ENCODE data around the gene BABAM1. TPM values are rescaled to one million over a fixed set of nuclear protein-coding genes. Genes with fewer than 3 reads are reported as not detected.

BABAM1 gene
- total and polyA plus RNA-seq, 2 of the 4 experiments (the other 2 are of a cell fraction), result 95.1 to 101 TPM

- TF ChIP-seq ELK1 (IDR thresholded peaks at IDR 0.05; ENCODE audit: borderline replicate concordance, low read depth, low read length), result no peak
- no peak for TF ChIP-seq SMC3 (IDR thresholded peaks at IDR 0.05; ENCODE audit: low read depth, low read length)
- TF ChIP-seq RAD21 (IDR thresholded peaks at IDR 0.05; ENCODE audit: low read length), result no peak
- no peak for TF ChIP-seq MXI1 (IDR thresholded peaks at IDR 0.05; ENCODE audit: borderline replicate concordance, low read depth, low read length)
- TF ChIP-seq RFX5 (IDR thresholded peaks at IDR 0.05; ENCODE audit: low read depth, low read length), result no peak
- TF ChIP-seq CEBPB (IDR thresholded peaks at IDR 0.05; ENCODE audit: low read depth, low read length), result no peak
- no peak for TF ChIP-seq POLR2A (IDR thresholded peaks at IDR 0.05; ENCODE audit: low read depth, low read length)
- no peak for TF ChIP-seq CHD1 (IDR thresholded peaks at IDR 0.05; ENCODE audit: low read depth, low read length)
- no peak for TF ChIP-seq BHLHE40 (IDR thresholded peaks at IDR 0.05; ENCODE audit: low read depth, low read length)
- no peak for TF ChIP-seq RCOR1 (IDR thresholded peaks at IDR 0.05; ENCODE audit: insufficient replicate concordance, low read length)
- TF ChIP-seq CTCF (conservative IDR thresholded peaks at IDR 0.05; ENCODE audit: low read depth, low read length), result no peak
- no peak for TF ChIP-seq USF2 (IDR thresholded peaks at IDR 0.05; ENCODE audit: low read depth, low read length)
- TF ChIP-seq MAZ (IDR thresholded peaks at IDR 0.05; ENCODE audit: borderline replicate concordance, low read depth, low read length), result no peak
- TF ChIP-seq FOS (IDR thresholded peaks at IDR 0.05; ENCODE audit: low read depth, low read length), result no peak
- no peak for TF ChIP-seq MAFK (IDR thresholded peaks at IDR 0.05; ENCODE audit: low read depth, low read length)
- TF ChIP-seq NFE2L2 (IDR thresholded peaks at IDR 0.05; ENCODE audit: low read depth, low read length), result no peak
- H3K4me2 ChIP-seq (ENCODE audit: low read depth, low read length), result no peak overlapping the region
- no peak overlapping the region for H3K56ac ChIP-seq (ENCODE audit: extremely low read depth, insufficient read depth, low read length)
Measured at GRCh38 chr19:17322854-17323253, 55.6 kb downstream of the BABAM1 start.

More at GRCh38 chr19:17322854-17323253, 55.6 kb downstream of the BABAM1 start:
- POLR2A ChIA-PET (ENCODE audit: unreplicated experiment), result no interaction called here
- Histone ChIP-seq H3K4ac (ENCODE audit: low read depth, low read length) (no peak overlapping the region), H3K14ac (replicated peaks; ENCODE audit: low read depth, low read length) (no peak overlapping the region), H2BK20ac (ENCODE audit: low read depth, low read length) (no peak overlapping the region), H3K23ac (ENCODE audit: low read depth, low read length) (no peak overlapping the region), H3K4me3 (ENCODE audit: insufficient read depth, low read depth, low read length) (no peak overlapping the region), H3K79me1 (ENCODE audit: low read depth in 1 of 2, low read length in 2 of 2) (peaks cover 2 to 5% of the 10 kb centered on the region in 2 experiments; a peak in 2 of 4 replicates), H3K36me3 (ENCODE audit: control insufficient read depth, insufficient read depth, low read length) (peaks cover 44% of the 10 kb centered on the region), H3K9me3 (ENCODE audit: control insufficient read depth, insufficient read depth, low read length) (no peaks in the 10 kb centered on the region), H2AFZ (replicated peaks; ENCODE audit: low read length, poor library complexity) (peak overlapping the region; percentile 63), H4K5ac (ENCODE audit: low read depth, low read length) (no peak overlapping the region), H3K18ac (ENCODE audit: low read depth, low read length) (no peak overlapping the region), H3K27ac (ENCODE audit: insufficient read depth, low read length) (no peak overlapping the region), H3K9me1 (ENCODE audit: insufficient read depth, low read length) (no peaks in the 10 kb centered on the region), H2BK5ac (ENCODE audit: low read depth, low read length, poor library complexity, severe bottlenecking) (no peak overlapping the region), H3K4me1 (ENCODE audit: control insufficient read depth, insufficient read depth, low read length) (no peaks in the 10 kb centered on the region), H2BK120ac (ENCODE audit: low read depth, low read length) (no peak overlapping the region), H4K91ac (ENCODE audit: insufficient read depth, low read depth, low read length) (no peak overlapping the region), H3K9ac (ENCODE audit: low read depth, low read length) (no peak overlapping the region), H4K8ac (ENCODE audit: low read depth in 2 of 2, low read length in 2 of 2) (no peak overlapping the region), H3K27me3 (ENCODE audit: control insufficient read depth, insufficient read depth, low read length) (no peaks in the 10 kb centered on the region), H2AK9ac (replicated peaks; ENCODE audit: low read depth, low read length, poor library complexity) (peak overlapping the region; percentile 65), H2BK15ac (ENCODE audit: low read depth, low read length) (no peak overlapping the region; the same call in 2 of the 3 replicates), H2AK5ac (ENCODE audit: low read depth, low read length) (no peak overlapping the region; the same call in 1 of the 2 replicates), H4K20me1 (ENCODE audit: insufficient read depth, low read length) (peaks cover 8% of the 10 kb centered on the region; the same call in 1 of the 2 replicates)
- dilution Hi-C loops (cut with HindIII; ENCODE audit: low sequenced_read_pairs, unreplicated experiment) (no loop called here), intact Hi-C loops (cut with micrococcal nuclease) (no loop called here), in situ Hi-C loops (cut with MboI; ENCODE audit: low sequenced_read_pairs) (no loop called here)
- 89% methylated on average over 3 of the region's 10 CpGs; no CpG with 5 or more reads in 1 of the 2 experiments for WGBS, 2 experiments (ENCODE audit: extremely low coverage in 2 of 2, insufficient read length in 1 of 2)
- no peak for DNase-seq
- BruUV-seq (replicated peaks), result no TSS peak
- ATAC-seq (ENCODE audit: low read depth), result no peak; the same call in 1 of the 2 replicates
- CTCF ChIA-PET, result no interaction called here
